ENCODE data around the gene P2RY14.
A peak's percentile ranks its signal among the peaks of the same experiment; 100 is the strongest.

Gene P2RY14

GRCh38 chr3:151214459-151214858, 63.9 kb downstream of the P2RY14 start:
- TF ChIP-seq CTCF (conservative IDR thresholded peaks at IDR 0.05) (no peak), ZFX (IDR thresholded peaks at IDR 0.05) (no peak)
- no peak overlapping the region for H3K27ac ChIP-seq

- H3K27ac ChIP-seq, result no peak overlapping the region
- TF ChIP-seq ZFX (IDR thresholded peaks at IDR 0.05) (no peak), CTCF (conservative IDR thresholded peaks at IDR 0.05) (no peak)
Measured at GRCh38 chr3:151213881-151214280, 64.5 kb downstream of the P2RY14 start.

GRCh38 chr3:151213151-151213550, 65.2 kb downstream of the P2RY14 start:
- TF ChIP-seq CTCF (conservative IDR thresholded peaks at IDR 0.05) (no peak), ZFX (IDR thresholded peaks at IDR 0.05) (no peak)
- H3K27ac ChIP-seq, result no peak overlapping the region

- no peak overlapping the region for H3K27ac ChIP-seq
- TF ChIP-seq ZFX (IDR thresholded peaks at IDR 0.05) (no peak), CTCF (conservative IDR thresholded peaks at IDR 0.05) (peak; percentile 30)
Measured at GRCh38 chr3:151210676-151211381, 67.5 kb downstream of the P2RY14 start.

- TF ChIP-seq CTCF (conservative IDR thresholded peaks at IDR 0.05) (no peak), ZFX (IDR thresholded peaks at IDR 0.05) (no peak)
Measured at GRCh38 chr3:151209654-151210053, 68.7 kb downstream of the P2RY14 start.

GRCh38 chr3:151206201-151206600, 72.1 kb downstream of the P2RY14 start:
- no peak overlapping the region for H3K27ac ChIP-seq
- TF ChIP-seq ZFX (IDR thresholded peaks at IDR 0.05) (no peak), CTCF (conservative IDR thresholded peaks at IDR 0.05) (no peak)

More at GRCh38 chr3:151209654-151210053, 68.7 kb downstream of the P2RY14 start:
- no peak overlapping the region for H3K27ac ChIP-seq

GRCh38 chr3:151205482-151205881, 72.9 kb downstream of the P2RY14 start:
- no peak overlapping the region for H3K27ac ChIP-seq
- no peak for TF ChIP-seq CTCF (conservative IDR thresholded peaks at IDR 0.05)
- no peak for TF ChIP-seq ZFX (IDR thresholded peaks at IDR 0.05)

Data from C4-2B (cell line).